HepG2 (cell line): ENCODE data around the gene DNMT3L. TPM values are rescaled to one million over a fixed set of nuclear protein-coding genes. Genes with fewer than 3 reads are reported as not detected.

Experiments used
- ATF2 ChIP-seq: sonication (generic); formaldehyde crosslinking; IDR thresholded peaks from 2 replicates; pipeline ENCODE4 v1.4.0; 2020; ENCODE audit warnings: missing genetic modification reagents
- CAMTA2 ChIP-seq: sonication (generic); formaldehyde crosslinking; IDR thresholded peaks from 2 replicates; pipeline ENCODE4 v1.4.0; 2020; ENCODE audit warnings: mild to moderate bottlenecking, missing genetic modification reagents, borderline replicate concordance
- FOXP1 ChIP-seq, 2 experiments: fragments of 450-650 bp in 1 of 2; IDR thresholded peaks; 2 replicates each; pipeline ENCODE4 v1.6.1; 2017 to 2018; ENCODE audit warnings: antibody characterized with exemption in 1 of 2
- GPN1 ChIP-seq: sonication (generic); formaldehyde crosslinking; IDR thresholded peaks from 2 replicates; pipeline ENCODE4 v1.5.1; 2020; ENCODE audit warnings: missing genetic modification reagents, borderline replicate concordance
- ISX ChIP-seq: sonication (generic); formaldehyde crosslinking; conservative IDR thresholded peaks from 2 replicates; pipeline ENCODE4 v1.5.0; 2020; ENCODE audit warnings: missing genetic modification reagents
- KAT2B ChIP-seq: fragments of 150-350 bp; IDR thresholded peaks from 2 replicates; pipeline ENCODE4 v1.6.1; 2014; ENCODE audit warnings: low read depth, low read length, borderline replicate concordance
- KDM3A ChIP-seq: IDR thresholded peaks from 2 replicates; pipeline ENCODE4 v1.6.1; 2018; ENCODE audit warnings: low read depth, missing compliant biosample characterization
- NBN ChIP-seq: fragments of 450-650 bp; conservative IDR thresholded peaks from 2 replicates; pipeline ENCODE4 v1.6.1; 2017
- NR2C2 ChIP-seq: sonication (generic); formaldehyde crosslinking; IDR thresholded peaks from 2 replicates; pipeline ENCODE4 v1.4.0; 2020; ENCODE audit warnings: missing genetic modification reagents, mild to moderate bottlenecking, moderate library complexity, borderline replicate concordance
- SMC3 ChIP-seq: IDR thresholded peaks from 2 replicates; pipeline ENCODE4 v1.6.1; 2011; ENCODE audit warnings: low read length, improper control_type of control experiment
- SP2 ChIP-seq: sonication (generic); formaldehyde crosslinking; IDR thresholded peaks from 2 replicates; pipeline ENCODE4 v1.5.1; 2020; ENCODE audit warnings: mild to moderate bottlenecking, missing genetic modification reagents
- TERF1 ChIP-seq: sonication (generic); formaldehyde crosslinking; IDR thresholded peaks from 2 replicates; pipeline ENCODE4 v1.8.0; 2022; ENCODE audit warnings: mild to moderate bottlenecking, missing genetic modification reagents, moderate library complexity
- ZKSCAN8 ChIP-seq: IDR thresholded peaks from 2 replicates; pipeline ENCODE4 v1.6.1; 2016; ENCODE audit warnings: borderline replicate concordance, missing genetic modification reagents, missing compliant biosample characterization
- ZNF101 ChIP-seq: sonication (generic); formaldehyde crosslinking; IDR thresholded peaks from 2 replicates; pipeline ENCODE4 v1.4.0; 2020; ENCODE audit warnings: mild to moderate bottlenecking, low read depth, missing genetic modification reagents, borderline replicate concordance
- ZNF234 ChIP-seq: sonication (generic); formaldehyde crosslinking; conservative IDR thresholded peaks from 2 replicates; pipeline ENCODE4 v1.5.1; 2020; ENCODE audit warnings: mild to moderate bottlenecking, missing genetic modification reagents
- ZNF34 ChIP-seq: sonication (generic); formaldehyde crosslinking; IDR thresholded peaks from 2 replicates; pipeline ENCODE4 v1.4.0; 2020; ENCODE audit warnings: mild to moderate bottlenecking, missing genetic modification reagents, borderline replicate concordance
- ZNF619 ChIP-seq: sonication (generic); formaldehyde crosslinking; IDR thresholded peaks from 2 replicates; pipeline ENCODE4 v1.4.0; 2020; ENCODE audit warnings: mild to moderate bottlenecking, missing genetic modification reagents
- ZNF709 ChIP-seq: sonication (generic); formaldehyde crosslinking; IDR thresholded peaks from 2 replicates; pipeline ENCODE4 v1.5.0; 2020; ENCODE audit warnings: mild to moderate bottlenecking, missing genetic modification reagents
- ZNF747 ChIP-seq: sonication (generic); formaldehyde crosslinking; IDR thresholded peaks from 2 replicates; pipeline ENCODE4 v1.8.1; 2023; ENCODE audit warnings: missing genetic modification reagents, mild to moderate bottlenecking, borderline replicate concordance
- ZNF883 ChIP-seq: sonication (generic); formaldehyde crosslinking; IDR thresholded peaks from 2 replicates; pipeline ENCODE4 v1.5.1; 2020; ENCODE audit warnings: mild to moderate bottlenecking, missing genetic modification reagents; ENCODE audit errors: not compliant biosample characterization
- polyA plus RNA-seq, 8 experiments: library from polyadenylated mRNA; depleted of rRNA in 3 of 8; stranded (reverse) in 7 of 8; unstranded in 1 of 8; fragments of >200 nt; fragmentation: Illumina TruSeq in 4 of 8; extraction: Trizol in 4 of 8; gene quantifications; 2 replicates each; pipeline versions ENCODE4 v1.2.1 to v1.2.3, GENCODE V29; 2011 to 2016; ENCODE audit warnings: low read depth in 4 of 8, missing spikeins in 1 of 8, mixed read lengths in 1 of 8; ENCODE audit not compliant: insufficient read depth in 1 of 8
- total RNA-seq, 5 experiments: library from RNA; depleted of rRNA; stranded (reverse); fragments of >200 nt; fragmentation: Illumina TruSeq; extraction: Trizol; gene quantifications; 2 replicates each; pipeline ENCODE4 v1.2.3, GENCODE V29; 2016; ENCODE audit warnings: low read depth in 1 of 5
- TF ChIP-seq, protein P1 (sequence below): sonication (generic); formaldehyde crosslinking; IDR thresholded peaks from 2 replicates; pipeline ENCODE4 v1.4.0; 2020; ENCODE audit warnings: mild to moderate bottlenecking, missing genetic modification reagents
- TF ChIP-seq, protein P2 (sequence below): sonication (generic); formaldehyde crosslinking; IDR thresholded peaks from 2 replicates; pipeline ENCODE4 v1.5.0; 2020; ENCODE audit warnings: missing genetic modification reagents
- TF ChIP-seq, protein P3 (sequence below): IDR thresholded peaks from 2 replicates; pipeline ENCODE4 v1.4.0; 2020; ENCODE audit warnings: mild to moderate bottlenecking, missing genetic modification reagents

The DNMT3L gene
- total and polyA plus RNA-seq, 2 of the 13 experiments (the other 11 are each of a cell fraction or from before 2014, with no cell fraction given) = 0.75 to 1.7 TPM

DNA sequence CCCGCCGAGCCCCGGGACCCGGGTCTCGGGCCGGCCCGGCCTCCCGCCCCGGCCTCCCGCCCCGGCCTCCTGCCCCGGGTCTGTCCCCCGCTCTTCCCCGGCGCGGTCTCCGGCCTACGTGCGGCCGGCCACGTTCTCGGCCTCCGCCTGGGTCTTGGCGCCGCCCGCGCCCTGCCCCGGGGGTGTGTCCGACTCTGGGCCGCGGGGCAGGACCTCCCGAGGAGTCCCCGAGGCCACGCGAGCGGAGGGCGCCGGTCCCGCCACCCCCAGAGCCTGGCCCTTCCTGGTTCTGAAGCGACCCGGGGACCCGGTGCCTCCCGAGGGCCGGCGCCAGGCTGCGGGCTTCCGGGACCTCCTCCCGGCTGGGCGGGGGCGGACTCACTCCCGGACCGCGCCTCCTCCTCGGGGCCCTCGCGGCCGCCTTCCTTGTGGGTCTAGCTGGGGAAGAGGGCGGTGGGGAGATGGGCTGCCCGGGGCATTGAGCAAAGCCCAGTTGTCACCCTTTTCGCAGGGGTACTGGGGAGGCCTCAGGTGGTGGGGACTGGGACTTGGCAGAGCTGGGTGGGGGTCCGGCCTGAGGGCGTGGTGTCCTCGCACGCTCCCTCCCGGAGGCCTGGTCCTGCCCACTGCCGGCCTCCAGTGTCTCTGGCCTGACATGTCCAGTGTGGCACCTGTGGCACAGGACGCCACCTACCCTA is 38.7 kb upstream of the DNMT3L start (continued):
- TF ChIP-seq ATF2 (CRISPR knock-in tag) = no peak
- 0 out of 2 replicates have a peak, but pooled peaks have one; percentile 19 for TF ChIP-seq KDM3A (CRISPR knock-in tag)
- no peak for TF ChIP-seq SMC3
- TF ChIP-seq NR2C2 (CRISPR knock-in tag) = no peak
- TF ChIP-seq FOXP1 (IDR thresholded peaks at IDR 0.05) = no peak
- TF ChIP-seq FOXP1 (CRISPR knock-in tag; IDR thresholded peaks at IDR 0.05) = no peak
- TF ChIP-seq SP2 (CRISPR knock-in tag) = no peak
- no peak for TF ChIP-seq ZNF34
- no peak for TF ChIP-seq ZNF101 (CRISPR knock-in tag)
- peak; percentile 90 for TF ChIP-seq ZNF883
- no peak for TF ChIP-seq NBN
- TF ChIP-seq ZNF747 (CRISPR knock-in tag) = 0 out of 2 replicates have a peak, but pooled peaks have one; percentile 52
- TF ChIP-seq, protein P1, sequence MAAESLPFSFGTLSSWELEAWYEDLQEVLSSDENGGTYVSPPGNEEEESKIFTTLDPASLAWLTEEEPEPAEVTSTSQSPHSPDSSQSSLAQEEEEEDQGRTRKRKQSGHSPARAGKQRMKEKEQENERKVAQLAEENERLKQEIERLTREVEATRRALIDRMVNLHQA (CRISPR knock-in tag) = no peak
- TF ChIP-seq TERF1 (CRISPR knock-in tag) = no peak
- TF ChIP-seq KAT2B = no peak
- TF ChIP-seq ZNF709 (CRISPR knock-in tag) = no peak
- TF ChIP-seq ISX = no peak
- no peak for TF ChIP-seq CAMTA2 (CRISPR knock-in tag)
- TF ChIP-seq, protein P2, sequence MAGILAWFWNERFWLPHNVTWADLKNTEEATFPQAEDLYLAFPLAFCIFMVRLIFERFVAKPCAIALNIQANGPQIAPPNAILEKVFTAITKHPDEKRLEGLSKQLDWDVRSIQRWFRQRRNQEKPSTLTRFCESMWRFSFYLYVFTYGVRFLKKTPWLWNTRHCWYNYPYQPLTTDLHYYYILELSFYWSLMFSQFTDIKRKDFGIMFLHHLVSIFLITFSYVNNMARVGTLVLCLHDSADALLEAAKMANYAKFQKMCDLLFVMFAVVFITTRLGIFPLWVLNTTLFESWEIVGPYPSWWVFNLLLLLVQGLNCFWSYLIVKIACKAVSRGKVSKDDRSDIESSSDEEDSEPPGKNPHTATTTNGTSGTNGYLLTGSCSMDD (CRISPR knock-in tag) = no peak
- no peak for TF ChIP-seq ZKSCAN8 (CRISPR knock-in tag)
- TF ChIP-seq ZNF234 = no peak
- no peak for TF ChIP-seq ZNF619 (CRISPR knock-in tag)
- TF ChIP-seq GPN1 = no peak
- TF ChIP-seq, protein P3, sequence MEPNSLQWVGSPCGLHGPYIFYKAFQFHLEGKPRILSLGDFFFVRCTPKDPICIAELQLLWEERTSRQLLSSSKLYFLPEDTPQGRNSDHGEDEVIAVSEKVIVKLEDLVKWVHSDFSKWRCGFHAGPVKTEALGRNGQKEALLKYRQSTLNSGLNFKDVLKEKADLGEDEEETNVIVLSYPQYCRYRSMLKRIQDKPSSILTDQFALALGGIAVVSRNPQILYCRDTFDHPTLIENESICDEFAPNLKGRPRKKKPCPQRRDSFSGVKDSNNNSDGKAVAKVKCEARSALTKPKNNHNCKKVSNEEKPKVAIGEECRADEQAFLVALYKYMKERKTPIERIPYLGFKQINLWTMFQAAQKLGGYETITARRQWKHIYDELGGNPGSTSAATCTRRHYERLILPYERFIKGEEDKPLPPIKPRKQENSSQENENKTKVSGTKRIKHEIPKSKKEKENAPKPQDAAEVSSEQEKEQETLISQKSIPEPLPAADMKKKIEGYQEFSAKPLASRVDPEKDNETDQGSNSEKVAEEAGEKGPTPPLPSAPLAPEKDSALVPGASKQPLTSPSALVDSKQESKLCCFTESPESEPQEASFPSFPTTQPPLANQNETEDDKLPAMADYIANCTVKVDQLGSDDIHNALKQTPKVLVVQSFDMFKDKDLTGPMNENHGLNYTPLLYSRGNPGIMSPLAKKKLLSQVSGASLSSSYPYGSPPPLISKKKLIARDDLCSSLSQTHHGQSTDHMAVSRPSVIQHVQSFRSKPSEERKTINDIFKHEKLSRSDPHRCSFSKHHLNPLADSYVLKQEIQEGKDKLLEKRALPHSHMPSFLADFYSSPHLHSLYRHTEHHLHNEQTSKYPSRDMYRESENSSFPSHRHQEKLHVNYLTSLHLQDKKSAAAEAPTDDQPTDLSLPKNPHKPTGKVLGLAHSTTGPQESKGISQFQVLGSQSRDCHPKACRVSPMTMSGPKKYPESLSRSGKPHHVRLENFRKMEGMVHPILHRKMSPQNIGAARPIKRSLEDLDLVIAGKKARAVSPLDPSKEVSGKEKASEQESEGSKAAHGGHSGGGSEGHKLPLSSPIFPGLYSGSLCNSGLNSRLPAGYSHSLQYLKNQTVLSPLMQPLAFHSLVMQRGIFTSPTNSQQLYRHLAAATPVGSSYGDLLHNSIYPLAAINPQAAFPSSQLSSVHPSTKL (CRISPR knock-in tag) = no peak
